BJ (cell line): ENCODE measurements around the gene CERS6. TPM values are rescaled to one million over a fixed set of nuclear protein-coding genes. Genes with fewer than 3 reads are reported as not detected.

Experiments used
- CTCF ChIA-PET: fragments of 350-600 bp; formaldehyde crosslinking; extraction: SDS; loops from one replicate; lab custom pipeline; 2021; ENCODE audit warnings: antibody characterized with exemption, inconsistent platforms; lab: Yijun Ruan, JAX
- POLR2A ChIA-PET: fragments of 300-600 bp; sonication (Branson Sonifier 250); formaldehyde crosslinking; extraction: SDS; loops from one replicate; lab custom pipeline; 2021; ENCODE audit warnings: antibody characterized with exemption; lab: Charles Lee
- DNase-seq: peaks from one replicate; pipeline ENCODE4 v3.0.0-alpha.2; 2011; ENCODE audit warnings: low read depth
- H3K27me3 ChIP-seq: 2 replicates; pipeline ENCODE4 v1.6.0; 2011; ENCODE audit warnings: low read length; ENCODE audit not compliant: control insufficient read depth, insufficient read depth
- H3K36me3 ChIP-seq: 2 replicates; pipeline ENCODE4 v1.5.1; 2011; ENCODE audit warnings: low read length; ENCODE audit not compliant: control insufficient read depth, insufficient read depth
- H3K4me3 ChIP-seq: 2 replicates; pipeline ENCODE4 v1.5.1; 2011; ENCODE audit warnings: low read depth, mild to moderate bottlenecking, control low read depth, low read length
- polyA plus RNA-seq: library from polyadenylated mRNA; depleted of rRNA; stranded (reverse); fragments of >200 nt; gene quantifications from 2 replicates; pipeline ENCODE4 v1.2.3, GENCODE V29; 2011
- TF ChIP-seq, protein P1 (sequence below): IDR thresholded peaks from 2 replicates; pipeline ENCODE4 v1.5.1; 2011; ENCODE audit warnings: low read depth, mild to moderate bottlenecking, control low read depth, inconsistent platforms, low read length, moderate library complexity; ENCODE audit not compliant: insufficient read depth

Gene CERS6
- polyA plus RNA-seq, 1 experiment: 1.6 TPM

- Histone ChIP-seq H3K4me3 (no peak overlapping the region), H3K27me3 (no peaks in the 10 kb centered on the region), H3K36me3 (no peaks in the 10 kb centered on the region)
- POLR2A ChIA-PET: no interaction called here
- no peak for DNase-seq
- TF ChIP-seq, protein P1, sequence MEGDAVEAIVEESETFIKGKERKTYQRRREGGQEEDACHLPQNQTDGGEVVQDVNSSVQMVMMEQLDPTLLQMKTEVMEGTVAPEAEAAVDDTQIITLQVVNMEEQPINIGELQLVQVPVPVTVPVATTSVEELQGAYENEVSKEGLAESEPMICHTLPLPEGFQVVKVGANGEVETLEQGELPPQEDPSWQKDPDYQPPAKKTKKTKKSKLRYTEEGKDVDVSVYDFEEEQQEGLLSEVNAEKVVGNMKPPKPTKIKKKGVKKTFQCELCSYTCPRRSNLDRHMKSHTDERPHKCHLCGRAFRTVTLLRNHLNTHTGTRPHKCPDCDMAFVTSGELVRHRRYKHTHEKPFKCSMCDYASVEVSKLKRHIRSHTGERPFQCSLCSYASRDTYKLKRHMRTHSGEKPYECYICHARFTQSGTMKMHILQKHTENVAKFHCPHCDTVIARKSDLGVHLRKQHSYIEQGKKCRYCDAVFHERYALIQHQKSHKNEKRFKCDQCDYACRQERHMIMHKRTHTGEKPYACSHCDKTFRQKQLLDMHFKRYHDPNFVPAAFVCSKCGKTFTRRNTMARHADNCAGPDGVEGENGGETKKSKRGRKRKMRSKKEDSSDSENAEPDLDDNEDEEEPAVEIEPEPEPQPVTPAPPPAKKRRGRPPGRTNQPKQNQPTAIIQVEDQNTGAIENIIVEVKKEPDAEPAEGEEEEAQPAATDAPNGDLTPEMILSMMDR: no peak
- CTCF ChIA-PET: no interaction called here
Observed at GRCh38 chr2:168798076-168798887, 342.2 kb downstream of the CERS6 start.

- CTCF ChIA-PET: no interaction called here
- TF ChIP-seq, protein P1: no peak
- H3K36me3 ChIP-seq: no peaks in the 10 kb centered on the region
- POLR2A ChIA-PET: no interaction called here
- no peak overlapping the region for H3K4me3 ChIP-seq
- no peaks in the 10 kb centered on the region for H3K27me3 ChIP-seq
- DNase-seq: no peak
Observed at GRCh38 chr2:168798888-168799410, 342.9 kb downstream of the CERS6 start.

DNA sequence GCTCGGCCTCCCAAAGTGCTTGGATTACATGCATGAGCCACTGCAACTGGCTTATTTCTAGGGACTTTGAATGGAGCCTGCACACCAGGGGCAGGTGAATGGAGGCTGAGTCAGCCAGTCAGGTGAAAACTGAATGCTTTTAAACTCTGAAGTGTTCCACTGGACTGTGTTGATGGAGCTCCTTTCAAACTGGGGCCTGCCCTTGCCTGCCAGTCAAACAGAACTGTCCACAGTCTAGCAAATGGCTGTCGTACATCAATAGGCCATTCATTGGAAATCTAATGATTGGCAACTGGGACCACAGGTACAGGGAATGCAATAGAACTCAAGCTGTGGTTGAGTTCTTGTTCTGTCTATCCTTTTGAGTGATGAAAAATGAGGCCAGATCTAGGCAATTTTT lies 345.4 kb downstream of the CERS6 start:
- ChIA-PET POLR2A (no interaction called here), CTCF (interaction anchor here (0.8 kb wide), 1 partner anchor 11 kb away, joined by 3 read pairs; no protein-coding TSS in a partner anchor)
- TF ChIP-seq, protein P1: no peak

GRCh38 chr2:168801961-168802858 lies 346.1 kb downstream of the CERS6 start, which contains the start of gene NOSTRIN:
Gene NOSTRIN, plus strand, starts transcription at chr2:168802637. Its CDS starts 10 bp downstream, at chr2:168802647.
- TF ChIP-seq, protein P1: no peak
- no peaks in the 10 kb centered on the region for H3K36me3 ChIP-seq
- CTCF ChIA-PET: no interaction called here
- no peak within 1 kb of the TSS for H3K4me3 ChIP-seq
- POLR2A ChIA-PET: no interaction called here
- no peak for DNase-seq
- H3K27me3 ChIP-seq: no peaks in the 10 kb centered on the region

More for the DNA sequence above, 345.4 kb downstream of the CERS6 start:
- DNase-seq: no peak
- H3K36me3 ChIP-seq: no peaks in the 10 kb centered on the region
- no peaks in the 10 kb centered on the region for H3K27me3 ChIP-seq
- H3K4me3 ChIP-seq: no peak overlapping the region
